GM19240 (cell line): ENCODE results near the gene MYO3B.

Experiments
- DNase-seq: peaks from one replicate; pipeline ENCODE4 v3.0.0; 2011; ENCODE audit warnings: low spot score; ENCODE audit not compliant: insufficient read length

Gene MYO3B

GRCh38 chr2:170236680-170237047, 58.7 kb downstream of the MYO3B start:
- DNase-seq = no peak

- no peak for DNase-seq
Observed at GRCh38 chr2:170237572-170238120, 59.7 kb downstream of the MYO3B start.

GRCh38 chr2:170238776-170239175, 60.8 kb downstream of the MYO3B start:
- no peak for DNase-seq

GRCh38 chr2:170240629-170241028, 62.7 kb downstream of the MYO3B start:
- DNase-seq = no peak

- no peak for DNase-seq
Observed at GRCh38 chr2:170241756-170242155, 63.8 kb downstream of the MYO3B start.

- no peak for DNase-seq
Observed at GRCh38 chr2:170243118-170243837, 65.3 kb downstream of the MYO3B start.

- DNase-seq = no peak
Observed at GRCh38 chr2:170243898-170244297, 66.0 kb downstream of the MYO3B start.

GRCh38 chr2:170244555-170244954, 66.6 kb downstream of the MYO3B start:
- DNase-seq = no peak

GRCh38 chr2:170245312-170245711, 67.4 kb downstream of the MYO3B start:
- DNase-seq = no peak

GRCh38 chr2:170247333-170247732, 69.4 kb downstream of the MYO3B start:
- no peak for DNase-seq

- no peak for DNase-seq
Observed at GRCh38 chr2:170247882-170248393, 70.0 kb downstream of the MYO3B start.

- no peak for DNase-seq
Observed at GRCh38 chr2:170248574-170249393, 70.8 kb downstream of the MYO3B start.

- no peak for DNase-seq
Observed at GRCh38 chr2:170249761-170250160, 71.8 kb downstream of the MYO3B start.

GRCh38 chr2:170250584-170250983, 72.6 kb downstream of the MYO3B start:
- no peak for DNase-seq

- no peak for DNase-seq
Observed at GRCh38 chr2:170252414-170252813, 74.5 kb downstream of the MYO3B start.

GRCh38 chr2:170253721-170254230, 75.8 kb downstream of the MYO3B start:
- no peak for DNase-seq

GRCh38 chr2:170254293-170254732, 76.4 kb downstream of the MYO3B start:
- DNase-seq = no peak

GRCh38 chr2:170255137-170255536, 77.2 kb downstream of the MYO3B start:
- no peak for DNase-seq

- DNase-seq = no peak
Observed at GRCh38 chr2:170255971-170256370, 78.0 kb downstream of the MYO3B start.

- no peak for DNase-seq
Observed at GRCh38 chr2:170258382-170258781, 80.4 kb downstream of the MYO3B start.

GRCh38 chr2:170260188-170260587, 82.2 kb downstream of the MYO3B start:
- DNase-seq = no peak

GRCh38 chr2:170261566-170261965, 83.6 kb downstream of the MYO3B start:
- no peak for DNase-seq
